Measurements from ENCODE around the gene FMC1.

GRCh38 chr7:139362981-139363380 lies 21.8 kb downstream of the FMC1 start:
- TF ChIP-seq, protein P1, sequence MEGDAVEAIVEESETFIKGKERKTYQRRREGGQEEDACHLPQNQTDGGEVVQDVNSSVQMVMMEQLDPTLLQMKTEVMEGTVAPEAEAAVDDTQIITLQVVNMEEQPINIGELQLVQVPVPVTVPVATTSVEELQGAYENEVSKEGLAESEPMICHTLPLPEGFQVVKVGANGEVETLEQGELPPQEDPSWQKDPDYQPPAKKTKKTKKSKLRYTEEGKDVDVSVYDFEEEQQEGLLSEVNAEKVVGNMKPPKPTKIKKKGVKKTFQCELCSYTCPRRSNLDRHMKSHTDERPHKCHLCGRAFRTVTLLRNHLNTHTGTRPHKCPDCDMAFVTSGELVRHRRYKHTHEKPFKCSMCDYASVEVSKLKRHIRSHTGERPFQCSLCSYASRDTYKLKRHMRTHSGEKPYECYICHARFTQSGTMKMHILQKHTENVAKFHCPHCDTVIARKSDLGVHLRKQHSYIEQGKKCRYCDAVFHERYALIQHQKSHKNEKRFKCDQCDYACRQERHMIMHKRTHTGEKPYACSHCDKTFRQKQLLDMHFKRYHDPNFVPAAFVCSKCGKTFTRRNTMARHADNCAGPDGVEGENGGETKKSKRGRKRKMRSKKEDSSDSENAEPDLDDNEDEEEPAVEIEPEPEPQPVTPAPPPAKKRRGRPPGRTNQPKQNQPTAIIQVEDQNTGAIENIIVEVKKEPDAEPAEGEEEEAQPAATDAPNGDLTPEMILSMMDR (IDR thresholded peaks at IDR 0.05; ENCODE audit: borderline replicate concordance, extremely low read depth, low read length, poor library complexity, severe bottlenecking) = no peak
- TF ChIP-seq EZH2 (IDR thresholded peaks at IDR 0.05; ENCODE audit: borderline replicate concordance, low read depth, low read length, severe bottlenecking) = no peak
